CD4-positive, alpha-beta T cell treated with Interferon gamma for 1 hour (primary cell): ENCODE measurements around the gene DOCK1.
"Not testable (repeated sequence)": the region's sequence is repeated elsewhere in the genome, so short reads cannot be mapped to it uniquely, and the experiment has no call there.

Source experiments
- DNase-seq: peaks from one replicate; pipeline ENCODE4 v3.0.0-alpha.2; 2020

DOCK1 gene

GRCh38 chr10:126927799-126928198 is 22.6 kb downstream of the DOCK1 start:
- no peak for DNase-seq

GRCh38 chr10:126928274-126928673 is 23.0 kb downstream of the DOCK1 start:
- DNase-seq: no peak

- no peak for DNase-seq
These were observed 24.2 kb downstream of the DOCK1 start for GRCh38 chr10:126929391-126929790.

GRCh38 chr10:126930131-126930882 is 25.1 kb downstream of the DOCK1 start:
- DNase-seq: no peak

GRCh38 chr10:126930883-126931503 is 25.8 kb downstream of the DOCK1 start:
- no peak for DNase-seq

GRCh38 chr10:126931544-126931943 is 26.3 kb downstream of the DOCK1 start:
- no peak for DNase-seq

- DNase-seq: no peak
These were observed 27.3 kb downstream of the DOCK1 start for GRCh38 chr10:126932516-126932915.

GRCh38 chr10:126933116-126933515 is 27.9 kb downstream of the DOCK1 start:
- DNase-seq: no peak

- DNase-seq: no peak
These were observed 30.2 kb downstream of the DOCK1 start for GRCh38 chr10:126935263-126935946.

GRCh38 chr10:126937026-126937425 is 31.8 kb downstream of the DOCK1 start:
- no peak for DNase-seq

GRCh38 chr10:126938121-126938520 is 32.9 kb downstream of the DOCK1 start:
- not testable (repeated sequence) for DNase-seq

- no peak for DNase-seq
These were observed 34.5 kb downstream of the DOCK1 start for GRCh38 chr10:126939706-126940105.

GRCh38 chr10:126940670-126941310 is 35.6 kb downstream of the DOCK1 start:
- no peak for DNase-seq

- DNase-seq: no peak
These were observed 39.0 kb downstream of the DOCK1 start for GRCh38 chr10:126944191-126944590.

GRCh38 chr10:126945351-126946030 is 40.3 kb downstream of the DOCK1 start:
- no peak for DNase-seq

- DNase-seq: no peak
These were observed 41.5 kb downstream of the DOCK1 start for GRCh38 chr10:126946746-126947145.

GRCh38 chr10:126948355-126949160 is 43.3 kb downstream of the DOCK1 start:
- no peak for DNase-seq

GRCh38 chr10:126949161-126949503 is 43.9 kb downstream of the DOCK1 start:
- no peak for DNase-seq

GRCh38 chr10:126950401-126951105 is 45.3 kb downstream of the DOCK1 start:
- DNase-seq: no peak

- DNase-seq: no peak
These were observed 48.7 kb downstream of the DOCK1 start for GRCh38 chr10:126953886-126954285.

- no peak for DNase-seq
These were observed 50.2 kb downstream of the DOCK1 start for GRCh38 chr10:126955396-126955795.
